C4-2B (cell line): ENCODE measurements around the gene BIN1.

ENCODE experiments used
- ZFX ChIP-seq: fragments of 450-650 bp; IDR thresholded peaks from 2 replicates; pipeline ENCODE4 v1.6.1; 2017
- TF ChIP-seq, protein P1 (sequence below): fragments of 450-650 bp; conservative IDR thresholded peaks from 2 replicates; pipeline ENCODE4 v1.5.1; 2017; ENCODE audit warnings: mild to moderate bottlenecking

DNA sequence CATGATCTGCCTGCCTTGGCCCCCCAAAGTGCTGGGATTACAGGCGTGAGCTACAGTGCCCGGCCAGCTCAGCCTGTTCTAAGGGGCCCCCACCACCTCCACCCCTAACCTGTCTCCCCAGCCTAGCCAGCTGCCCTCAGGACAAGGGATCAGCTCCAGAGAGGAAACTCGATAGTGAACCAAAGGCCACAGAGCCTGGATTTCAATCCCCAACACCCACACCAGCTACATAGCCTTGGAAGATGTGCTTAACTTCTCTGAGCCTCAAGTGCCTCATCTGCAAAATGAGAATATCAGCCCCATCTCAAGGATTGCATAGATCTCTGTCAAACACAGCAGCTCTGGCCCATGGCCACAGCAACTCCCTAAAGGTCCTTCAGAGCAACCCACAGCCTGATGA lies 32.0 kb downstream of the BIN1 start:
- TF ChIP-seq, protein P1, sequence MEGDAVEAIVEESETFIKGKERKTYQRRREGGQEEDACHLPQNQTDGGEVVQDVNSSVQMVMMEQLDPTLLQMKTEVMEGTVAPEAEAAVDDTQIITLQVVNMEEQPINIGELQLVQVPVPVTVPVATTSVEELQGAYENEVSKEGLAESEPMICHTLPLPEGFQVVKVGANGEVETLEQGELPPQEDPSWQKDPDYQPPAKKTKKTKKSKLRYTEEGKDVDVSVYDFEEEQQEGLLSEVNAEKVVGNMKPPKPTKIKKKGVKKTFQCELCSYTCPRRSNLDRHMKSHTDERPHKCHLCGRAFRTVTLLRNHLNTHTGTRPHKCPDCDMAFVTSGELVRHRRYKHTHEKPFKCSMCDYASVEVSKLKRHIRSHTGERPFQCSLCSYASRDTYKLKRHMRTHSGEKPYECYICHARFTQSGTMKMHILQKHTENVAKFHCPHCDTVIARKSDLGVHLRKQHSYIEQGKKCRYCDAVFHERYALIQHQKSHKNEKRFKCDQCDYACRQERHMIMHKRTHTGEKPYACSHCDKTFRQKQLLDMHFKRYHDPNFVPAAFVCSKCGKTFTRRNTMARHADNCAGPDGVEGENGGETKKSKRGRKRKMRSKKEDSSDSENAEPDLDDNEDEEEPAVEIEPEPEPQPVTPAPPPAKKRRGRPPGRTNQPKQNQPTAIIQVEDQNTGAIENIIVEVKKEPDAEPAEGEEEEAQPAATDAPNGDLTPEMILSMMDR = no peak
- TF ChIP-seq ZFX = no peak
